ENCODE results near the gene IFT43.

Gene IFT43

DNA sequence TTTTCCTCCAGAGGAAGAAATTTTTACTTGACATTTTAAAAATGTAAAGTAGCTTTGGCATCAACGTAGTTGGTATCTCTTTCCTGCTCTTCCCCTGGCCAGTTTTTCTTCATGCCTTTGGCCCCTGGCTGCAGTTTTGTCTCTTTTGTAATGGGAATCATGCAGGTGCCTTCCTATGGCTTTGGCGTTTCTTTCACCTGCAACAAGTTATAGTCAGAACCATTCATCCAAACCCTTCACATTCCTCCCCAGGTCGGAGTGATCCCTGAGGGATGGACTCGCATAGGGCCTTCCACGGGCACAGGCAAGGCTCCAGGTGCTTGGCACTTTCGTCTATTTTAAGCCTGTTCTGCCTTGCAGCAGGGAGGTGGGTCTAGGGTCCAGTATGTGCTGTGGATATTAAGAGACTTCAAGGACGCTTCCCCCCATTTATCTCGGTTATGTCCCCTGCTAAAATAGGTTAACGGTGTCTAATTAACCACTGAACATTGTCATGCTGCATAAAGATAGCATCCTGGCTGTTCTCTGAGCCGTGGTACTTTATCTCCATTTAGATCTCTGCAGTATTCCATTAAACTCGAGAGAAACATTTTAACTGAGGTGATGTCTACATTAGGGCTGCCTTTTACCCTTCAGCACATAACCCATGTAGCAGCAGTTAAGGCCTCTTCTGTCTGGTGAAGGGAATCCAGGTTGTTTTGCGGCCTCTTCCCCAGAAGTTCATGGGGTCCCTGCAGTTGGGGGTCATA lies 66.3 kb downstream of the IFT43 start:
- Histone ChIP-seq H3K4me3 (ENCODE audit: low read depth, low read length) (no peak overlapping the region), H3K4me1 (ENCODE audit: control insufficient read depth, insufficient read depth, low read length) (peaks cover 12% of the 10 kb centered on the region), H3K9ac (ENCODE audit: low read depth, low read length) (no peak overlapping the region), H3K36me3 (ENCODE audit: control insufficient read depth, insufficient read depth, low read length) (no peaks in the 10 kb centered on the region), H3K9me3 (ENCODE audit: control insufficient read depth, insufficient read depth, low read length) (no peaks in the 10 kb centered on the region), H3K27ac (ENCODE audit: low read depth, low read length) (no peak overlapping the region), H3K27me3 (ENCODE audit: control insufficient read depth, insufficient read depth, low read length) (no peaks in the 10 kb centered on the region)

DNA sequence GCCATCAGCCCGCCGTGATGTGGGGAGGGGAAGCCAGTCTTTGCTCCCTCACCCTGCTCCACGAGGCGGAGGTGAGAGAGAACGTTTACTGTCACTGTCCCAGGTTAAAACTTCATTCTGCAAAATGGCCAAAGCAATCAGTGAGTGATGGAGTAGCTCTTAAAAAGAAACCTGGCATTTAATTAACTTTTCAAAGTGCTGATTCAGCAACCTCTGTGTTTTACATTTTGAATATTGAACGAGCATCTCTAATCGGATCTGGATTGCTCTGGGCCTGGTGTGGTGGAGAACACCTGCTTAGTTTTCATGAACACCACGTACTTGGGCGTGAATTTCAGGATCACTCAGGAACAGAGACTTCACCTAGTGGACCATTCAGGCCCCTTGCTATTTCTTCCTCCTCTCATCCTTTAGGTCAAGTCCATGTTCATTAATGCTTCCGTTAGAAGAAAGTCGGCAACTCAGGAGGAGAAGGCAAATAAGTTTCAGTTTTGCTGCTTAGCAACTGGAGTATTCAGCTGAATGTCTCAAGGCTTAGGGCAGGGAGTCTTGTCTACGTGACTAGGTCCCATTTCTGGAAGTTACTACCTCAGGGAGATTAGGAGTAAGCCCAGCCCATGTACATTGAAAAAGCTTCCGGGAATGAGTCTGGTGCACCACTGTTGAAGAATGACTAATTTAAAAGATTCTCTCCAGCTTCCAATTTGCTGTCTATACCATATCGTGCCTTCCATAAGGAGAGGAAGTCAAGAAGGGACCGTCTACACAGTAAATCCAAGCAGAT lies 68.2 kb downstream of the IFT43 start:
- H3K9me3 ChIP-seq (ENCODE audit: control insufficient read depth, insufficient read depth, low read length), result no peaks in the 10 kb centered on the region
- H3K4me3 ChIP-seq (ENCODE audit: low read depth, low read length), result no peak overlapping the region
- no peak overlapping the region for H3K9ac ChIP-seq (ENCODE audit: low read depth, low read length)
- H3K36me3 ChIP-seq (ENCODE audit: control insufficient read depth, insufficient read depth, low read length), result no peaks in the 10 kb centered on the region
- peaks cover 12% of the 10 kb centered on the region for H3K4me1 ChIP-seq (ENCODE audit: control insufficient read depth, insufficient read depth, low read length)
- H3K27me3 ChIP-seq (ENCODE audit: control insufficient read depth, insufficient read depth, low read length), result no peaks in the 10 kb centered on the region
- no peak overlapping the region for H3K27ac ChIP-seq (ENCODE audit: low read depth, low read length)

DNA sequence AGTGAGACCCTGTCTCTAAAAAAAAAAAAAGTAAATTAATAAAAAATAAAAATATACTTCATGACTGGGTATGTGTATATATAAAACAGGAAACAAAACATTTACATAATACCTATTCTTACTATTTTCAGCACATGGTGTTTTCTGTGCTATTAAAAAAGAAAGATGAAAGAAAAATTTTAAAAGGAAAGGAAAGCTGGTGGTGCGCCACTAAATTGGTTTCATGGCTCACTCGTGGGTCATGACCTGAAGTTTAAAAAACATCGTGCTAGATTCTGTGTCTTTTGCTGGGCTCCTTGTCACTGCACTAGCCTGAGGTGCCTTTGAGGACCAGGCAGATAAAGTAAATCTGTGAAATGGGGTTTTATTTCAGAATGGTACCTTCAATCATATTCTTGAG lies 69.8 kb downstream of the IFT43 start:
- no peaks in the 10 kb centered on the region for H3K36me3 ChIP-seq (ENCODE audit: control insufficient read depth, insufficient read depth, low read length)
- no peak overlapping the region for H3K4me3 ChIP-seq (ENCODE audit: low read depth, low read length)
- H3K27me3 ChIP-seq (ENCODE audit: control insufficient read depth, insufficient read depth, low read length), result no peaks in the 10 kb centered on the region
- no peak overlapping the region for H3K27ac ChIP-seq (ENCODE audit: low read depth, low read length)
- H3K4me1 ChIP-seq (ENCODE audit: control insufficient read depth, insufficient read depth, low read length), result peaks cover 12% of the 10 kb centered on the region
- no peak overlapping the region for H3K9ac ChIP-seq (ENCODE audit: low read depth, low read length)
- no peaks in the 10 kb centered on the region for H3K9me3 ChIP-seq (ENCODE audit: control insufficient read depth, insufficient read depth, low read length)

DNA sequence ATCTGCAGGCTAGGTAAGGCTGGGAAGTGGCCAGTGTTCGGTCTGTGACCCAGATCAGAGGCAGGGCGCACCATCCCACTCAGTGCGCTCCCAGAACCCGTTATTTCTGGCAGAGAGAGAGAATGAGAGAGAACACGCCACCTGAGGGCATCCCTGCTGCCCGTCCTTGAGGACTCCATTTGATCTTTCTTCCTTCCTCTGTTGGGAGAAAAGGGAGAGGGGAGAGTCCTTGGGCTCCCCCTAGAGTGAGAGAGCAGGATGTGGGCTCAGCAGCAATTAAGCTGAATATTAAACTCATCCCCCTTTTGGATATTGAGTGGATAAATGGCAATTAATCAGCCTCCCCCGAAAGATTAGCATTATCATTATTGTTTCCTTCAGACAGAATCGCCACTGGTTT lies 70.6 kb downstream of the IFT43 start:
- Histone ChIP-seq H3K4me1 (ENCODE audit: control insufficient read depth, insufficient read depth, low read length) (peaks cover 12% of the 10 kb centered on the region), H3K36me3 (ENCODE audit: control insufficient read depth, insufficient read depth, low read length) (no peaks in the 10 kb centered on the region), H3K9ac (ENCODE audit: low read depth, low read length) (no peak overlapping the region), H3K9me3 (ENCODE audit: control insufficient read depth, insufficient read depth, low read length) (no peaks in the 10 kb centered on the region), H3K27ac (ENCODE audit: low read depth, low read length) (no peak overlapping the region), H3K27me3 (ENCODE audit: control insufficient read depth, insufficient read depth, low read length) (no peaks in the 10 kb centered on the region), H3K4me3 (ENCODE audit: low read depth, low read length) (no peak overlapping the region)

DNA sequence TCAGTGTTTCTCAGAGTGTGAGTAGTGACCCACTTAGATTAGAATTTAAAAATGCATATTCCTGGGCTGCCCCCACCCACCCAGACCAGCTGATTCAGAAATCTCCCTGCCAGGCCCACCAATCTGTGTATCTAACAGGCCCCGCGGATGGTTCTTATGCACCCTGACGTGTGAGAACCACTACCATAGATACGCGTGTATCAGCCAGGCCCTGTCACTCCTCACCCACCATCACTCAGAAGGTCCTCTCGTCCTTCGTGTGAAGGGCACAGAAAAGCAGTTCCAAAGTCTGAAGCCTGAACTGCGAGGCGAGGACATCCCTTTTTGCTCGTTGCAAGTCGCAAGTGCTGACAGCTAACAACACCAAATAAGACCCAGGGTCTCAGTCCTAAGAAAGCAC lies 72.4 kb downstream of the IFT43 start:
- H3K9ac ChIP-seq (ENCODE audit: low read depth, low read length), result no peak overlapping the region
- H3K27ac ChIP-seq (ENCODE audit: low read depth, low read length), result no peak overlapping the region
- H3K4me3 ChIP-seq (ENCODE audit: low read depth, low read length), result no peak overlapping the region
- H3K9me3 ChIP-seq (ENCODE audit: control insufficient read depth, insufficient read depth, low read length), result no peaks in the 10 kb centered on the region
- no peaks in the 10 kb centered on the region for H3K36me3 ChIP-seq (ENCODE audit: control insufficient read depth, insufficient read depth, low read length)
- H3K4me1 ChIP-seq (ENCODE audit: control insufficient read depth, insufficient read depth, low read length), result no peaks in the 10 kb centered on the region
- H3K27me3 ChIP-seq (ENCODE audit: control insufficient read depth, insufficient read depth, low read length), result no peaks in the 10 kb centered on the region

DNA sequence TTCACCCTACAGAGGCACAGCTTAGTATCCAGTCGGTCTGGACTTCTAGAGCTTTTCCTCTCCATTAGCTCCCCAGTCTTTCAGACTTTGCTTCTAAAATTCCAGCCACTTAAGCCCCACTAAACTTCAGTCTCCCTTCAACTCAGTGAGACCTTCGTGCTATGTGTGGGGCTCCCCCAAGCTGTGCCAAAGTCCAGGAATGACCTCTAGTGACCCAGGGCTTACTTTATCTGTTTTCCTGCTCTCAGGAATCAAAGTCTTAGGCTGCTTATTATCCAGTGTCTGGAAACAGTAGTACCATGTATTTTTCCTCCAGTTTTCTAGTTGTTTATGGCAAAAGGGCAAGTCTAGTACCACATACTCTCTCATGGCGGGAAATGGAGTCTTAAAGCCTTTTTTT lies 77.8 kb downstream of the IFT43 start:
- Histone ChIP-seq H3K4me3 (ENCODE audit: low read depth, low read length) (no peak overlapping the region), H3K4me1 (ENCODE audit: control insufficient read depth, insufficient read depth, low read length) (no peaks in the 10 kb centered on the region)

DNA sequence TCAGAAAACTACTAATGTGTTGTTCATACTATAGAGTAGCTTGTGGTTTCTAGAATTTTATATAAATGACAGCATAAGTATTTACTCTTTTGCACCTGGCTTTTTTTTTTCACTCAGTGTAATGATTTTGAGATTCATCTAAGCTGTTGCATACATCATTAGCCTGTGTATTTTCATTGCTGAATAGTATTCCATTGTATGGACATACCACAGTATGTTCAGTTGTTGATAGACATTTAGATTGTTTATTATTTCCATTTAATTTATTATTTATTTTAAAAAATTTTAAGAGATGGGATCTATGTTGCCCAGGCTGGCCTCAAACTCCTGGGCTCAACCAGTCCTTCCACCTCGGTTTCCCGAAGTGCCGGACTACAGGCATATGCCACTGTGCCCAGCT lies 80.0 kb downstream of the IFT43 start:
- peaks cover 5% of the 10 kb centered on the region; the same call in 1 of the 2 replicates for H3K9me3 ChIP-seq (ENCODE audit: control insufficient read depth, insufficient read depth, low read length)
- H3K27me3 ChIP-seq (ENCODE audit: control insufficient read depth, insufficient read depth, low read length), result no peaks in the 10 kb centered on the region
- H3K36me3 ChIP-seq (ENCODE audit: control insufficient read depth, insufficient read depth, low read length), result no peaks in the 10 kb centered on the region; the same call in 1 of the 2 replicates
- H3K4me3 ChIP-seq (ENCODE audit: low read depth, low read length), result no peak overlapping the region
- no peak overlapping the region for H3K27ac ChIP-seq (ENCODE audit: low read depth, low read length)
- no peaks in the 10 kb centered on the region for H3K4me1 ChIP-seq (ENCODE audit: control insufficient read depth, insufficient read depth, low read length)
- no peak overlapping the region for H3K9ac ChIP-seq (ENCODE audit: low read depth, low read length)

More for the DNA sequence above, 77.8 kb downstream of the IFT43 start:
- H3K27ac ChIP-seq (ENCODE audit: low read depth, low read length), result no peak overlapping the region
- peaks cover 5% of the 10 kb centered on the region; the same call in 1 of the 2 replicates for H3K9me3 ChIP-seq (ENCODE audit: control insufficient read depth, insufficient read depth, low read length)
- H3K9ac ChIP-seq (ENCODE audit: low read depth, low read length), result no peak overlapping the region
- H3K36me3 ChIP-seq (ENCODE audit: control insufficient read depth, insufficient read depth, low read length), result no peaks in the 10 kb centered on the region; the same call in 1 of the 2 replicates
- no peaks in the 10 kb centered on the region for H3K27me3 ChIP-seq (ENCODE audit: control insufficient read depth, insufficient read depth, low read length)

DNA sequence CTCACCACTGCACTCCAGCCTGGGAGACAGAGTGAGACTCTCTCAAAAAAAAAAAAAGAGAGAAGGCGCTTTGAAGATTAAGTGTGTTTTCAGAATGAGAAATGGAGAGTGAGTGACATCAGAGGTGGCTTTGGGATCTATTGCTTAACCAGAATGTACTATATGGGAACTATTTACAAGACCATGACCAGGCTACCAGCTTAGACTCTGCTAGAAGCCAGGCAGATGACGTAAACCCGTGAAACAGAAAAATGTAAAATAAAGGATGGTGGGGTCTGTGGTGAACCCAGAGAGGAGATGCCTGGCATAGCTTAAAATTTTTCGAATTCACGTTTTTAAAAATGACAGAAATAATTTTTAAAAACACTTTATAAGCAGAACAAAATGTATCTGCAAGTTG lies 82.0 kb downstream of the IFT43 start:
- H3K9ac ChIP-seq (ENCODE audit: low read depth, low read length), result no peak overlapping the region
- no peaks in the 10 kb centered on the region for H3K27me3 ChIP-seq (ENCODE audit: control insufficient read depth, insufficient read depth, low read length)
- H3K4me1 ChIP-seq (ENCODE audit: control insufficient read depth, insufficient read depth, low read length), result no peaks in the 10 kb centered on the region
- no peak overlapping the region for H3K4me3 ChIP-seq (ENCODE audit: low read depth, low read length)
- no peak overlapping the region for H3K27ac ChIP-seq (ENCODE audit: low read depth, low read length)
- no peaks in the 10 kb centered on the region; the same call in 1 of the 2 replicates for H3K36me3 ChIP-seq (ENCODE audit: control insufficient read depth, insufficient read depth, low read length)
- H3K9me3 ChIP-seq (ENCODE audit: control insufficient read depth, insufficient read depth, low read length), result peaks cover 5% of the 10 kb centered on the region; the same call in 1 of the 2 replicates

DNA sequence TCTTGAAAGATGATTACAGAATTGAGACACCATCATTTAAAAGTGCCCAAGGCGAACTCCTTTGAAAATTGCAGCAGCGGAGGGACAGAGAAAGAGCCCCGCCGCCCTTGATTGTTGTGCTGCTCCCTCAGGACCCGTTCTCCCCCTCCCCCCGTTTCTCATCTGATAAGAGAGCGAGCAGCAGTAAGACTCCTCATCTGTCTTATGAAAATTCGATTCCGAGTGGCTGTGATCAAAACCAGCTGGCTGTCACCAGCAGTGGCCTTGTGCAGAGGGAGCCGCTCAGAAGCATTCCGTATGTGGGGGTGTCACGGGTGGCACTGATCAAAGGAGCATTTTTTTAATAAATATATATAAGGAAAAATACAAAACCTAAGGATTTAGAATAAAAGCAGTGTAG lies 88.2 kb downstream of the IFT43 start:
- Histone ChIP-seq H3K27ac (ENCODE audit: low read depth, low read length) (no peak overlapping the region), H3K36me3 (ENCODE audit: control insufficient read depth, insufficient read depth, low read length) (no peaks in the 10 kb centered on the region), H3K9ac (ENCODE audit: low read depth, low read length) (no peak overlapping the region), H3K4me3 (ENCODE audit: low read depth, low read length) (no peak overlapping the region), H3K9me3 (ENCODE audit: control insufficient read depth, insufficient read depth, low read length) (no peaks in the 10 kb centered on the region), H3K27me3 (ENCODE audit: control insufficient read depth, insufficient read depth, low read length) (no peaks in the 10 kb centered on the region), H3K4me1 (ENCODE audit: control insufficient read depth, insufficient read depth, low read length) (no peaks in the 10 kb centered on the region)

DNA sequence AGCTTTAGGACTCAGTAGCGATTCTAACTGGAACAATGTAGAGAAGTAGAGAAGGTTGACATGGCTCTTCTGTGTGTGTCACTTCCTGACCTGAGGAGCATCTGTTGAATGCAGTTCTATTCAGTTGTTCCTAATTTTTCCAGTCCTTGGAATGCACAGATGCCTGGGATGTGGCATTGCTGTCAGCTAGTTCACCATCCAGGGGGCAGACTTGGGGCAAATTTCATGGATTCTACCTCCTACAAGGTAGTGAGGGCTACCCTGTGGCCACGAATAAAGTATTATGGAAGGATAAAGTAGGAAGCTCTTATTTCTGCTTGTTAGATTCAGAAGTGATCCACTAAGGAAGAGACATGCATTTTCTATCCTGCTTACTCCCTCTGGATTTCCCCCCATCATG lies 91.8 kb downstream of the IFT43 start:
- H3K9ac ChIP-seq (ENCODE audit: low read depth, low read length), result no peak overlapping the region
- H3K27me3 ChIP-seq (ENCODE audit: control insufficient read depth, insufficient read depth, low read length), result no peaks in the 10 kb centered on the region
- no peaks in the 10 kb centered on the region for H3K36me3 ChIP-seq (ENCODE audit: control insufficient read depth, insufficient read depth, low read length)
- no peaks in the 10 kb centered on the region for H3K4me1 ChIP-seq (ENCODE audit: control insufficient read depth, insufficient read depth, low read length)
- no peaks in the 10 kb centered on the region for H3K9me3 ChIP-seq (ENCODE audit: control insufficient read depth, insufficient read depth, low read length)
- H3K27ac ChIP-seq (ENCODE audit: low read depth, low read length), result no peak overlapping the region
- H3K4me3 ChIP-seq (ENCODE audit: low read depth, low read length), result no peak overlapping the region

DNA sequence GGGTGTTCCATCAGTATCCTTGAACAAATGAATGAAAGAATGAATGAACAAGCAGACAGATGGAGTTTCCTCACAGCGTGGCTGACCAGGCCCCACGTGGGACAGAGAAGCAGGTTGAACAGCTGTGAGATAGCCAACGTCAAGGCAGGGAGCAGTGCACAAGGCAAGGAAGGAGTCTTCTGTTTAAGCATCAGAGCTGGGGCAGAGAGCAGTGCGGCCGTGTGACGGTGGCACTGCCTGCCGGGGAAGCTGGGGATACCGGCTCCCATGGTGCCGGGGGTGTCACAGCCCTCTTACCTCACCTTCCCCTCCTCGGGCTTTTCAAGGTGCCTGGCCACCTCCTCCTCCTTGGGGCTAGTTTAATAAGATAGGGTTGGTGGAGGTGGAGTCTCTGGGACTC lies 92.9 kb downstream of the IFT43 start:
- Histone ChIP-seq H3K4me3 (ENCODE audit: low read depth, low read length) (no peak overlapping the region), H3K4me1 (ENCODE audit: control insufficient read depth, insufficient read depth, low read length) (peaks cover 3% of the 10 kb centered on the region; the same call in 1 of the 2 replicates), H3K36me3 (ENCODE audit: control insufficient read depth, insufficient read depth, low read length) (no peaks in the 10 kb centered on the region), H3K27ac (ENCODE audit: low read depth, low read length) (no peak overlapping the region), H3K9ac (ENCODE audit: low read depth, low read length) (no peak overlapping the region), H3K9me3 (ENCODE audit: control insufficient read depth, insufficient read depth, low read length) (no peaks in the 10 kb centered on the region), H3K27me3 (ENCODE audit: control insufficient read depth, insufficient read depth, low read length) (no peaks in the 10 kb centered on the region)
